Measurements from ENCODE around the gene DLG3.
"Not testable (repeated sequence)": the region's sequence is repeated elsewhere in the genome, so short reads cannot be mapped to it uniquely, and the experiment has no call there.

DLG3 gene

GRCh38 chrX:70476934-70477733 lies 32.5 kb downstream of the DLG3 start:
- DNase-seq: no peak

- no peak for DNase-seq
Measured at GRCh38 chrX:70477734-70478075, 33.1 kb downstream of the DLG3 start.

GRCh38 chrX:70478526-70479245 lies 34.1 kb downstream of the DLG3 start:
- DNase-seq: no peak

- DNase-seq: peak; percentile 0 to 18
Measured at GRCh38 chrX:70479247-70479921, 34.7 kb downstream of the DLG3 start.

- no peak for DNase-seq
Measured at GRCh38 chrX:70479922-70480659, 35.5 kb downstream of the DLG3 start.

GRCh38 chrX:70480660-70481018 lies 36.0 kb downstream of the DLG3 start:
- DNase-seq: no peak

GRCh38 chrX:70481471-70482270 lies 37.0 kb downstream of the DLG3 start:
- no peak for DNase-seq

GRCh38 chrX:70482300-70482699 lies 37.7 kb downstream of the DLG3 start:
- no peak for DNase-seq

GRCh38 chrX:70485466-70485865 lies 40.8 kb downstream of the DLG3 start:
- DNase-seq: no peak

- DNase-seq: no peak
Measured at GRCh38 chrX:70488856-70489255, 44.2 kb downstream of the DLG3 start.

GRCh38 chrX:70494441-70494840 lies 49.8 kb downstream of the DLG3 start:
- no peak for DNase-seq

- DNase-seq: no peak
Measured at GRCh38 chrX:70496491-70496890, 51.9 kb downstream of the DLG3 start.

- DNase-seq: no peak
Measured at GRCh38 chrX:70497026-70497425, 52.4 kb downstream of the DLG3 start.

GRCh38 chrX:70498129-70498528 lies 53.5 kb downstream of the DLG3 start:
- no peak for DNase-seq

GRCh38 chrX:70500826-70501225 lies 56.2 kb downstream of the DLG3 start:
- no peak for DNase-seq

- DNase-seq: no peak
Measured at GRCh38 chrX:70504772-70505450, 60.3 kb downstream of the DLG3 start.

GRCh38 chrX:70505451-70505841 lies 60.8 kb downstream of the DLG3 start:
- no peak for DNase-seq

- DNase-seq: no peak
Measured at GRCh38 chrX:70508296-70508911, 63.8 kb downstream of the DLG3 start.

GRCh38 chrX:70509078-70509477 lies 64.4 kb downstream of the DLG3 start:
- no peak for DNase-seq

- DNase-seq: not testable (repeated sequence)
Measured at GRCh38 chrX:70515270-70515669, 70.6 kb downstream of the DLG3 start.

- DNase-seq: not testable (repeated sequence)
Measured at GRCh38 chrX:70515692-70516091, 71.1 kb downstream of the DLG3 start.
